IMR-90 (cell line): ENCODE data around the gene FBRS. TPM values are rescaled to one million over a fixed set of nuclear protein-coding genes. Genes with fewer than 3 reads are reported as not detected.

Experiments
- ATAC-seq: fragments of 200-7000 bp; cut with Tn5 transposase; 2 replicates; pipeline ENCODE4 v1.9.1; 2020; ENCODE audit warnings: low read depth, mild to moderate bottlenecking, moderate library complexity
- BruUV-seq: library from RNA; stranded (reverse); fragments of 400-500 nt; replicated peaks from 2 replicates; lab custom pipeline; 2021; lab: Mats Ljungman, UMichigan
- CTCF ChIA-PET: fragments of 300-600 bp; formaldehyde crosslinking; extraction: SDS; loops from one replicate; lab custom pipeline; 2021; ENCODE audit warnings: antibody characterized with exemption; lab: Yijun Ruan, JAX
- POLR2A ChIA-PET: fragments of 300-600 bp; sonication (Branson Sonifier 250); formaldehyde crosslinking; loops from one replicate; lab custom pipeline; 2022; ENCODE audit warnings: antibody characterized with exemption; ENCODE audit not compliant: unreplicated experiment; lab: Charles Lee
- DNase-seq: peaks from one replicate; pipeline ENCODE4 v3.0.0; 2013
- H2AFZ ChIP-seq: replicated peaks from 2 replicates; pipeline ENCODE3; 2013; ENCODE audit warnings: low read length, mild to moderate bottlenecking; ENCODE audit not compliant: poor library complexity
- H2AK5ac ChIP-seq: 2 replicates; pipeline ENCODE4 v1.6.1; 2013; ENCODE audit warnings: low read depth, low read length, inconsistent platforms
- H2AK9ac ChIP-seq: replicated peaks from 2 replicates; pipeline ENCODE3; 2013; ENCODE audit warnings: mild to moderate bottlenecking, low read depth, low read length, moderate library complexity; ENCODE audit not compliant: poor library complexity
- H2BK120ac ChIP-seq: 2 replicates; pipeline ENCODE4 v1.6.1; 2013; ENCODE audit warnings: low read depth, low read length, inconsistent platforms
- H2BK15ac ChIP-seq: 3 replicates; pipeline ENCODE4 v1.6.1; 2013; ENCODE audit warnings: low read depth, low read length, inconsistent platforms
- H2BK20ac ChIP-seq: 2 replicates; pipeline ENCODE4 v1.6.1; 2013; ENCODE audit warnings: low read depth, mild to moderate bottlenecking, inconsistent platforms, low read length, moderate library complexity
- H2BK5ac ChIP-seq: 2 replicates; pipeline ENCODE4 v1.6.1; 2013; ENCODE audit warnings: mild to moderate bottlenecking, low read depth, low read length, inconsistent platforms; ENCODE audit not compliant: poor library complexity, severe bottlenecking
- H3K14ac ChIP-seq: replicated peaks from 2 replicates; pipeline ENCODE4 v1.6.1; 2013; ENCODE audit warnings: low read depth, low read length, inconsistent platforms
- H3K18ac ChIP-seq: 2 replicates; pipeline ENCODE4 v1.6.1; 2013; ENCODE audit warnings: low read depth, low read length, control low read depth
- H3K23ac ChIP-seq: 2 replicates; pipeline ENCODE4 v1.6.1; 2013; ENCODE audit warnings: low read depth, low read length, inconsistent platforms
- H3K27ac ChIP-seq: 2 replicates; pipeline ENCODE4 v1.5.1; 2013; ENCODE audit warnings: mild to moderate bottlenecking, control low read depth, low read length; ENCODE audit not compliant: insufficient read depth
- H3K27me3 ChIP-seq: 2 replicates; pipeline ENCODE4 v1.6.1; 2013; ENCODE audit warnings: low read length; ENCODE audit not compliant: control insufficient read depth, insufficient read depth
- H3K36me3 ChIP-seq: 2 replicates; pipeline ENCODE4 v1.6.1; 2013; ENCODE audit warnings: low read length, mixed read lengths; ENCODE audit not compliant: control insufficient read depth, insufficient read depth
- H3K4ac ChIP-seq: 2 replicates; pipeline ENCODE4 v1.6.1; 2013; ENCODE audit warnings: low read depth, low read length, inconsistent platforms
- H3K4me1 ChIP-seq: 2 replicates; pipeline ENCODE4 v1.6.1; 2013; ENCODE audit warnings: low read length, mixed read lengths; ENCODE audit not compliant: control insufficient read depth, insufficient read depth
- H3K4me2 ChIP-seq: 2 replicates; pipeline ENCODE4 v1.6.1; 2013; ENCODE audit warnings: low read depth, mild to moderate bottlenecking, control low read depth, low read length, moderate library complexity
- H3K4me3 ChIP-seq: 2 replicates; pipeline ENCODE4 v1.5.1; 2013; ENCODE audit warnings: low read depth, mild to moderate bottlenecking, control low read depth, low read length, moderate library complexity; ENCODE audit not compliant: insufficient read depth
- H3K56ac ChIP-seq: 2 replicates; pipeline ENCODE4 v1.6.1; 2013; ENCODE audit warnings: low read length, inconsistent platforms; ENCODE audit not compliant: insufficient read depth; ENCODE audit errors: extremely low read depth
- H3K79me1 ChIP-seq, 2 experiments: 2 replicates each; pipeline ENCODE4 v1.6.1; 2013; ENCODE audit warnings: low read length in 2 of 2, inconsistent platforms in 1 of 2, low read depth in 1 of 2
- H3K9ac ChIP-seq: 2 replicates; pipeline ENCODE4 v1.6.1; 2013; ENCODE audit warnings: low read depth, low read length, control low read depth
- H3K9me1 ChIP-seq: 2 replicates; pipeline ENCODE4 v1.6.1; 2013; ENCODE audit warnings: low read length, inconsistent platforms; ENCODE audit not compliant: insufficient read depth
- H3K9me3 ChIP-seq: 2 replicates; pipeline ENCODE4 v1.6.1; 2013; ENCODE audit warnings: low read length; ENCODE audit not compliant: control insufficient read depth, insufficient read depth
- H4K20me1 ChIP-seq: 2 replicates; pipeline ENCODE4 v1.6.1; 2013; ENCODE audit warnings: low read length, inconsistent platforms; ENCODE audit not compliant: insufficient read depth
- H4K5ac ChIP-seq: 2 replicates; pipeline ENCODE4 v1.6.1; 2013; ENCODE audit warnings: mild to moderate bottlenecking, low read depth, low read length, control low read depth
- H4K8ac ChIP-seq, 2 experiments: 2 replicates each; pipeline ENCODE4 v1.6.1; 2013; ENCODE audit warnings: low read depth in 2 of 2, low read length in 2 of 2, control low read depth in 1 of 2, inconsistent platforms in 1 of 2
- H4K91ac ChIP-seq: 2 replicates; pipeline ENCODE4 v1.6.1; 2013; ENCODE audit warnings: low read depth, low read length, inconsistent platforms; ENCODE audit not compliant: insufficient read depth
- CEBPB ChIP-seq: IDR thresholded peaks from 2 replicates; pipeline ENCODE4 v1.6.1; 2012; ENCODE audit warnings: low read depth, low read length, improper control_type of control experiment
- CHD1 ChIP-seq: IDR thresholded peaks from 2 replicates; pipeline ENCODE4 v1.6.1; 2012; ENCODE audit warnings: low read depth, low read length, improper control_type of control experiment
- MAFK ChIP-seq: IDR thresholded peaks from 2 replicates; pipeline ENCODE4 v1.6.1; 2012; ENCODE audit warnings: low read depth, low read length, improper control_type of control experiment
- RCOR1 ChIP-seq: IDR thresholded peaks from 2 replicates; pipeline ENCODE4 v1.6.1; 2012; ENCODE audit warnings: mild to moderate bottlenecking, low read length, improper control_type of control experiment; ENCODE audit not compliant: insufficient replicate concordance
- RFX5 ChIP-seq: IDR thresholded peaks from 2 replicates; pipeline ENCODE4 v1.8.0; 2012; ENCODE audit warnings: low read depth, mild to moderate bottlenecking, low read length, moderate library complexity
- USF2 ChIP-seq: fragments of 150-350 bp; IDR thresholded peaks from 2 replicates; pipeline ENCODE4 v1.6.1; 2017; ENCODE audit warnings: mild to moderate bottlenecking, antibody characterized with exemption, low read length, low read depth
- WGBS, 2 experiments: methylation state at CpG; one replicate each; pipeline versions ENCODE4 v1.1.5 to v1.1.7; 2013; ENCODE audit warnings: missing lambda C conversion rate in 2 of 2; ENCODE audit not compliant: insufficient read length in 1 of 2; ENCODE audit errors: extremely low coverage in 2 of 2; 5-methylcytosine and 5-hydroxymethylcytosine counted together
- dilution Hi-C: fragments of 300-500 bp; cut with HindIII; formaldehyde crosslinking; loops from one replicate; pipeline ENCODE4 v1.14.3; 2018; ENCODE audit warnings: low sequenced_read_pairs; ENCODE audit not compliant: unreplicated experiment
- in situ Hi-C: fragments of 300-500 bp; cut with MboI; formaldehyde crosslinking; loops from 3 replicates; pipeline ENCODE4 v1.14.3; 2019; ENCODE audit warnings: low sequenced_read_pairs, inconsistent platforms, mixed read lengths
- intact Hi-C: fragments of 100-400 bp; cut with micrococcal nuclease; formaldehyde crosslinking; loops from 2 replicates; pipeline ENCODE4 v1.10.0; 2022
- polyA plus RNA-seq, 3 experiments: library from polyadenylated mRNA; depleted of rRNA; stranded (reverse); fragments of >200 nt; gene quantifications; 2 replicates each; pipeline ENCODE4 v1.2.3, GENCODE V29; 2012; ENCODE audit warnings: low replicate concordance in 1 of 3
- total RNA-seq: library from RNA; depleted of rRNA; stranded (reverse); fragments of >200 nt; gene quantifications from 2 replicates; pipeline ENCODE4 v1.2.3, GENCODE V29; 2012
- TF ChIP-seq, protein P1 (sequence below): fragments of 150-350 bp; IDR thresholded peaks from 2 replicates; pipeline ENCODE4 v1.6.1; 2016; ENCODE audit warnings: low read depth, mild to moderate bottlenecking, low read length, moderate library complexity, borderline replicate concordance
- TF ChIP-seq, protein P2 (sequence below): conservative IDR thresholded peaks from 2 replicates; pipeline ENCODE4 v1.5.1; 2012; ENCODE audit warnings: mild to moderate bottlenecking, low read depth, low read length, improper control_type of control experiment

The FBRS gene
- total and polyA plus RNA-seq, 2 of the 4 experiments (the other 2 are of a cell fraction), result 2.0 to 22.4 TPM

- DNase-seq (no peak), ATAC-seq (no peak)
- Histone ChIP-seq H3K36me3 (no peaks in the 10 kb centered on the region), H4K20me1 (no peaks in the 10 kb centered on the region), H2AK9ac (no peak overlapping the region), H3K9me1 (peaks cover 3% of the 10 kb centered on the region; the same call in 1 of the 2 replicates), H3K9me3 (no peaks in the 10 kb centered on the region), H3K27me3 (peaks cover 1% of the 10 kb centered on the region; the same call in 1 of the 2 replicates), H3K27ac (no peak overlapping the region), H2BK20ac (no peak overlapping the region), H3K14ac (no peak overlapping the region), H2BK5ac (no peak overlapping the region), H3K56ac (no peak overlapping the region), H3K4me2 (no peak overlapping the region), H2BK15ac (no peak overlapping the region), H2AK5ac (no peak overlapping the region), H2BK120ac (no peak overlapping the region), H3K4ac (no peak overlapping the region), H4K8ac (no peak overlapping the region), H2AFZ (no peak overlapping the region), H4K5ac (no peak overlapping the region), H3K79me1 (no peaks in the 10 kb centered on the region), H3K23ac (no peak overlapping the region), H3K9ac (no peak overlapping the region), H4K91ac (no peak overlapping the region), H3K4me3 (no peak overlapping the region), H3K18ac (no peak overlapping the region), H3K4me1 (no peaks in the 10 kb centered on the region)
- intact Hi-C loops, result no loop called here
- TF ChIP-seq, protein P1, sequence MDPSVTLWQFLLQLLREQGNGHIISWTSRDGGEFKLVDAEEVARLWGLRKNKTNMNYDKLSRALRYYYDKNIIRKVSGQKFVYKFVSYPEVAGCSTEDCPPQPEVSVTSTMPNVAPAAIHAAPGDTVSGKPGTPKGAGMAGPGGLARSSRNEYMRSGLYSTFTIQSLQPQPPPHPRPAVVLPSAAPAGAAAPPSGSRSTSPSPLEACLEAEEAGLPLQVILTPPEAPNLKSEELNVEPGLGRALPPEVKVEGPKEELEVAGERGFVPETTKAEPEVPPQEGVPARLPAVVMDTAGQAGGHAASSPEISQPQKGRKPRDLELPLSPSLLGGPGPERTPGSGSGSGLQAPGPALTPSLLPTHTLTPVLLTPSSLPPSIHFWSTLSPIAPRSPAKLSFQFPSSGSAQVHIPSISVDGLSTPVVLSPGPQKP, result no peak
- TF ChIP-seq, protein P2, sequence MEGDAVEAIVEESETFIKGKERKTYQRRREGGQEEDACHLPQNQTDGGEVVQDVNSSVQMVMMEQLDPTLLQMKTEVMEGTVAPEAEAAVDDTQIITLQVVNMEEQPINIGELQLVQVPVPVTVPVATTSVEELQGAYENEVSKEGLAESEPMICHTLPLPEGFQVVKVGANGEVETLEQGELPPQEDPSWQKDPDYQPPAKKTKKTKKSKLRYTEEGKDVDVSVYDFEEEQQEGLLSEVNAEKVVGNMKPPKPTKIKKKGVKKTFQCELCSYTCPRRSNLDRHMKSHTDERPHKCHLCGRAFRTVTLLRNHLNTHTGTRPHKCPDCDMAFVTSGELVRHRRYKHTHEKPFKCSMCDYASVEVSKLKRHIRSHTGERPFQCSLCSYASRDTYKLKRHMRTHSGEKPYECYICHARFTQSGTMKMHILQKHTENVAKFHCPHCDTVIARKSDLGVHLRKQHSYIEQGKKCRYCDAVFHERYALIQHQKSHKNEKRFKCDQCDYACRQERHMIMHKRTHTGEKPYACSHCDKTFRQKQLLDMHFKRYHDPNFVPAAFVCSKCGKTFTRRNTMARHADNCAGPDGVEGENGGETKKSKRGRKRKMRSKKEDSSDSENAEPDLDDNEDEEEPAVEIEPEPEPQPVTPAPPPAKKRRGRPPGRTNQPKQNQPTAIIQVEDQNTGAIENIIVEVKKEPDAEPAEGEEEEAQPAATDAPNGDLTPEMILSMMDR, result no peak
- TF ChIP-seq CHD1, result no peak
- no peak for TF ChIP-seq MAFK
- no peak for TF ChIP-seq CEBPB
- no peak for TF ChIP-seq RCOR1
- TF ChIP-seq USF2, result no peak
- TF ChIP-seq RFX5, result no peak
- in situ Hi-C loops, result no loop called here
- CTCF ChIA-PET, result interaction anchor here (0.6 kb wide), 1 partner anchor 54 kb away, joined by 7 read pairs; no protein-coding TSS in a partner anchor
- POLR2A ChIA-PET, result no interaction called here
- dilution Hi-C loops, result no loop called here
- BruUV-seq, result no TSS peak
- WGBS, 2 experiments, result 81% methylated on average over 3 of the region's 4 CpGs; no CpG with 5 or more reads in 1 of the 2 experiments
Measured at GRCh38 chr16:30644334-30644830, 13.8 kb upstream of the FBRS start.
